ENCODE data around the gene FAT1. TPM values are rescaled to one million over a fixed set of nuclear protein-coding genes. Genes with fewer than 3 reads are reported as not detected.
"Not testable (repeated sequence)": the region's sequence is repeated elsewhere in the genome, so short reads cannot be mapped to it uniquely, and the experiment has no call there.

The FAT1 gene
- total RNA-seq, result 2.8 and 16.0 TPM in 2 replicates

- DNase-seq, result peak; percentile 73
These were observed at the start of gene FAT1 for GRCh38 chr4:186723292-186724057. Gene FAT1 (minus strand): TSS chr4:186723856. CDS start chr4:186709827, 14,029 bp downstream.

- no peak for DNase-seq
These were observed 49.4 kb upstream of the FAT1 start for GRCh38 chr4:186772936-186773487.

- no peak for DNase-seq
These were observed 48.0 kb upstream of the FAT1 start for GRCh38 chr4:186771624-186772023.

GRCh38 chr4:186770481-186771175, 47.0 kb upstream of the FAT1 start:
- no peak for DNase-seq

- DNase-seq, result no peak
These were observed 44.1 kb upstream of the FAT1 start for GRCh38 chr4:186767794-186768193.

GRCh38 chr4:186765673-186766546, 42.3 kb upstream of the FAT1 start:
- DNase-seq, result no peak

- DNase-seq, result no peak
These were observed 41.5 kb upstream of the FAT1 start for GRCh38 chr4:186765138-186765537.

- DNase-seq, result no peak
These were observed 40.8 kb upstream of the FAT1 start for GRCh38 chr4:186764457-186764856.

- DNase-seq, result no peak
These were observed 39.2 kb upstream of the FAT1 start for GRCh38 chr4:186762865-186763264.

GRCh38 chr4:186762361-186762760, 38.7 kb upstream of the FAT1 start:
- no peak for DNase-seq

- DNase-seq, result not testable (repeated sequence)
These were observed 38.3 kb upstream of the FAT1 start for GRCh38 chr4:186761956-186762355.

- no peak for DNase-seq
These were observed 37.7 kb upstream of the FAT1 start for GRCh38 chr4:186761393-186761792.

- DNase-seq, result no peak
These were observed 36.9 kb upstream of the FAT1 start for GRCh38 chr4:186760576-186760975.

GRCh38 chr4:186759990-186760389, 36.3 kb upstream of the FAT1 start:
- no peak for DNase-seq

- no peak for DNase-seq
These were observed 35.5 kb upstream of the FAT1 start for GRCh38 chr4:186758929-186759682.

- DNase-seq, result no peak
These were observed 34.2 kb upstream of the FAT1 start for GRCh38 chr4:186757696-186758355.

GRCh38 chr4:186756550-186756949, 32.9 kb upstream of the FAT1 start:
- DNase-seq, result not testable (repeated sequence)

GRCh38 chr4:186755550-186756519, 32.2 kb upstream of the FAT1 start:
- no peak for DNase-seq

- no peak for DNase-seq
These were observed 31.3 kb upstream of the FAT1 start for GRCh38 chr4:186754976-186755375.

- DNase-seq, result no peak
These were observed 28.7 kb upstream of the FAT1 start for GRCh38 chr4:186752325-186752724.

Measured in dermis blood vessel endothelial cell (primary cell).